BE2C (cell line): ENCODE results near the gene FUT6.
"Not testable (repeated sequence)": the region's sequence is repeated elsewhere in the genome, so short reads cannot be mapped to it uniquely, and the experiment has no call there.

ENCODE experiments used
- DNase-seq: peaks from one replicate; pipeline ENCODE4 v3.0.0-alpha.2; 2020
- H3K27me3 ChIP-seq: fragments of 250-450 bp; sonication (Bioruptor Pico); 2 replicates; pipeline ENCODE4 v1.5.1; 2020; ENCODE audit warnings: mild to moderate bottlenecking
- H3K36me3 ChIP-seq: fragments of 250-450 bp; sonication (Bioruptor Pico); 2 replicates; pipeline ENCODE4 v1.5.1; 2020; ENCODE audit warnings: mild to moderate bottlenecking
- H3K4me1 ChIP-seq: fragments of 250-450 bp; sonication (Bioruptor Pico); 2 replicates; pipeline ENCODE4 v1.5.1; 2020
- H3K4me3 ChIP-seq: 2 replicates; pipeline ENCODE4 v1.5.1; 2011; ENCODE audit warnings: low read depth, low read length
- H3K9me3 ChIP-seq: fragments of 250-450 bp; sonication (Bioruptor Pico); 2 replicates; pipeline ENCODE4 v1.5.1; 2020
- CTCF ChIP-seq: IDR thresholded peaks from 2 replicates; pipeline ENCODE4 v1.5.1; 2012; ENCODE audit warnings: mild to moderate bottlenecking, low read depth, low read length

Gene FUT6

GRCh38 chr19:5786593-5787408 is 52.7 kb downstream of the FUT6 start:
- DNase-seq, result no peak
- H3K27me3 ChIP-seq, result no peaks in the 10 kb centered on the region
- H3K36me3 ChIP-seq, result peaks cover 70% of the 10 kb centered on the region
- no peak overlapping the region for H3K4me3 ChIP-seq
- TF ChIP-seq CTCF, result no peak
- no peaks in the 10 kb centered on the region for H3K9me3 ChIP-seq
- H3K4me1 ChIP-seq, result no peaks in the 10 kb centered on the region

- DNase-seq, result peak; percentile 15
- Histone ChIP-seq H3K36me3 (peaks cover 70% of the 10 kb centered on the region), H3K4me1 (no peaks in the 10 kb centered on the region), H3K4me3 (no peak overlapping the region), H3K27me3 (no peaks in the 10 kb centered on the region), H3K9me3 (no peaks in the 10 kb centered on the region)
- TF ChIP-seq CTCF, result no peak
Measured at GRCh38 chr19:5785423-5785822, 54.1 kb downstream of the FUT6 start.

DNA sequence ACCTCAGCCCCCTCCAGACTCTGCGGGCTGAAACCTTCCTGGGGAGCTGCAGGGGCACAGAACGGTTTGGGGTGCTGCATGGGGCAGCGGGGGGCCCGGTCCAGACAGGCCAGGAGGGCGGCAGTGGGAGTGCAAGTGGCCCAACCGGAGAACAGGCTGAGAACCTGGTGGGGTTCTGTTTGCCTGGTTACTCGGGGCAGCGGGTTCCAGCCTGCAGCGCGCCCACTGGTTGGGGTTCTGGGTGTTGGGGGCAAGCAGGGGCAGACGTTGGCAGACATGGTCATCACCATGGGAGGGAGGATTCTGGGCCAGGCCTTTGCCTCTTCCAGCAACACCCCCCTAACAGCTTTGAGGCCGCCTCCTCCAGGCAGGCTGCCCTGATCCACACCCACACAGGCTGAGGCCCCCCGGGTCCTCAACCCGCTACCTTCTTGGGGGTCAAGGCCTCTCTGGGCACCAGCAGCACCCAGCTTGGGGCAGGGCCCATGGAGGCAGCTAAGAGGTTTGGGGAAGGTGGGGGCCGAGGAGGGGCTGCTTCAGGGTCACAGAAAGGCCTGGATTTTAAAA is 54.8 kb downstream of the FUT6 start, which contains the start of gene PRR22:
Gene PRR22, minus strand, starts transcription at position 166 of the 567 bp plus-strand sequence. Its CDS starts 86 bp downstream, at position 80.
- TF ChIP-seq CTCF, result no peak
- peak; percentile 21 for DNase-seq
- Histone ChIP-seq H3K4me3 (no peak within 1 kb of the TSS), H3K9me3 (no peaks in the 10 kb centered on the region), H3K4me1 (no peaks in the 10 kb centered on the region), H3K27me3 (no peaks in the 10 kb centered on the region), H3K36me3 (peaks cover 63% of the 10 kb centered on the region)

DNA sequence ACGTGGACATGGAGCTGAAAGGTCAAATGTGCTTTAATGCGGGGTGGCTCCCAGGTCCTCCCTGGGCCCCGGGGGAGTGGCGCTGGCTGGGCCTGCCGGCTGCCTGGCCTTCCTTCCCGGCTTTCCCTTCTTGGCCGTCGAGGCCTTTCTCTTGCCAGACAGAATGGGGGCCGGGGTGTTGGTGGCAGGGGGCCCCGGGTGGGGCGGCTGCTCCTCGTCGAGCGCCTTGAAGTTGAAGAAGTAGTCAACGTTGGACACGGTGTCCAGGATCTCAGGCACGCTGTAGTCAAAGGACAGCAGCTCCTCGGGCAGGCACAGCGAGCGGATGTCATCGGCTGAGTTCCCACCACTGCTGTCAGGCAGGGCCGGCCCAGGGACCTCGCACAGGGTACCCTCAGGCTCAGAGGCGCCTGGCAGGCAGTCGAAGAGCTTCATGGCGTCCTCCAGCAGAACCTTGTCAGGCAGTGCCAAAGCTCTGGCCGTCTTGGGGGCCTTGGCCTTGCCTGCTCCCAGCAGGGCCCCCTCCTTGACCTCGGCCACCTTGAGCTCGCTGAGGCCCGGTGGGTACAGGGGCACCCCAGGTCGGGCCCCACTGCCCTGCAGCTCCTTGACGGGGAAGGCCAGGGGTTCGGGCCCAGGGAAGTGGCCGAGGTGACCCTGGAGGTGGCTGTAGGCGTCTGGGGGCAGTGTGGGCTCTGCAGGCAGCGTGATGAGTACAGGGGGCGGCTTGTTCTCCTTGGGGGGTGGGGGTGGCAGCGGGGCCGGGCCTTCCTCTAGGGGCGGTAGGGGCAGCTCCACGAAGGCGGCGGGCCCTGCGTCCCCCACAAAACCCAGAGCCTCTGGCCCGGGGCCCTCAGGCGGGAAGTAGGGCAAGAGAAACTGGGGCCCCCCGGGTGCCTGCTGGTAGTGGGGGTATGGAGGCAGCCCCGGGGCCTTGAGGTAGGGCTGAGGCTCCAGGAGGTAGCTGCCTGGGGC is 56.3 kb downstream of the FUT6 start:
- Histone ChIP-seq H3K4me1 (no peaks in the 10 kb centered on the region), H3K27me3 (no peaks in the 10 kb centered on the region), H3K9me3 (no peaks in the 10 kb centered on the region), H3K4me3 (no peak overlapping the region), H3K36me3 (peaks cover 49% of the 10 kb centered on the region)
- TF ChIP-seq CTCF, result no peak
- DNase-seq, result no peak

DNA sequence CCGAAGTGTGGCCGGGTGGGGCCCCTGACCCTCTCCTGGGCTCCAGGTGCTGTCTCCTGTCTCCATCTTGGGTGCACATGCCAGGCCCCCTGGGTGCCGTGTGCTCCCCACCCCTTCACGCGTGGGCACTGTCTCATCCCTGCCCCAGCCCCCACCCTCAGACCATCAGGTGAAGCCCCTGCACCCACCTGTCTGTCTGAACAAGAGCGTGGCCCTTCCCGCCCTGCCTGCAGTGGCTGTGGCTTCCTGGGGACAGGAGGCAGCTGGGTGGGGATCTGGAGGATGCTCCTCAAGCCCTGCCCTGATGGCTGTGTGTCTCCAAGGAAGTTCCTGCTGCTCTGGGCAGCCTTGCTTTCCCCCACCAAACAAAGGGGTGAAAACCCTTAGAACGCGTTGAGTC is 57.2 kb downstream of the FUT6 start:
- Histone ChIP-seq H3K36me3 (peaks cover 40% of the 10 kb centered on the region), H3K4me3 (no peak overlapping the region), H3K9me3 (no peaks in the 10 kb centered on the region), H3K27me3 (no peaks in the 10 kb centered on the region), H3K4me1 (no peaks in the 10 kb centered on the region)
- no peak for DNase-seq
- no peak for TF ChIP-seq CTCF

- H3K4me1 ChIP-seq, H3K27me3 ChIP-seq, DNase-seq, H3K9me3 ChIP-seq, H3K4me3 ChIP-seq: not testable (repeated sequence)
- H3K36me3 ChIP-seq, result peaks cover 28% of the 10 kb centered on the region
Measured at GRCh38 chr19:5780916-5781315, 58.6 kb downstream of the FUT6 start.
